Activated T-helper 1 cell treated with anti-CD3 and anti-CD28 coated beads, Interleukin-12 subunit alpha, Interleukin-12 subunit beta, Interleukin-2, Interleukin-4 antibody, amounts not matched to agents 30 ng/mL and 10 ng/mL and 1 ng/mL, durations not matched to agents 14 hours and 24 hours and 36 hours (primary cell): ENCODE results near the gene CDKN2A. TPM values are rescaled to one million over a fixed set of nuclear protein-coding genes. Genes with fewer than 3 reads are reported as not detected.

ENCODE experiments used
- DNase-seq: peaks from one replicate; pipeline ENCODE4 v3.0.0; 2021; ENCODE audit warnings: low spot score
- H3K27ac Mint-ChIP-seq: one replicate; pipeline ENCODE4 v1.8.0; 2021; ENCODE audit warnings: mild to moderate bottlenecking, mixed read lengths
- H3K27me3 Mint-ChIP-seq: one replicate; pipeline ENCODE4 v1.8.0; 2022; ENCODE audit warnings: mild to moderate bottlenecking, moderate library complexity, mixed read lengths; ENCODE audit not compliant: insufficient read depth
- H3K36me3 Mint-ChIP-seq: one replicate; pipeline ENCODE4 v1.8.0; 2021; ENCODE audit warnings: low read depth, mixed read lengths
- H3K4me1 Mint-ChIP-seq: one replicate; pipeline ENCODE4 v1.8.0; 2021; ENCODE audit warnings: low read depth, mixed read lengths
- H3K4me3 Mint-ChIP-seq: one replicate; pipeline ENCODE4 v1.8.0; 2021; ENCODE audit warnings: mild to moderate bottlenecking, moderate library complexity, mixed read lengths
- H3K9me3 Mint-ChIP-seq: one replicate; pipeline ENCODE4 v1.8.0; 2021; ENCODE audit warnings: mixed read lengths
- intact Hi-C: fragments of 100-400 bp; cut with micrococcal nuclease; formaldehyde crosslinking; loops from one replicate; pipeline ENCODE4 v1.15.1; 2024
- total RNA-seq: library from RNA; stranded (reverse); gene quantifications from 2 replicates; pipeline ENCODE4 v1.2.3, GENCODE V29; 2022

Gene CDKN2A
- total RNA-seq: 5.0 and 5.4 TPM in 2 replicates

- Mint-ChIP-seq H3K9me3 (peaks cover 7% of the 10 kb centered on the region), H3K4me3 (peak within 1 kb of the TSS; percentile 94), H3K27ac (peak within 1 kb of the TSS; percentile 97), H3K4me1 (peaks cover 53% of the 10 kb centered on the region), H3K27me3 (peaks cover 48% of the 10 kb centered on the region), H3K36me3 (peaks cover 31% of the 10 kb centered on the region)
- intact Hi-C loops: loop anchor here (1.0 kb wide), 1 partner anchor 14 kb away; no protein-coding TSS in a partner anchor
- DNase-seq: peak; percentile 53
These were observed at the start of gene CDKN2A for GRCh38 chr9:21993893-21994555. Gene CDKN2A, minus strand, starts transcription at chr9:21994392.

DNA sequence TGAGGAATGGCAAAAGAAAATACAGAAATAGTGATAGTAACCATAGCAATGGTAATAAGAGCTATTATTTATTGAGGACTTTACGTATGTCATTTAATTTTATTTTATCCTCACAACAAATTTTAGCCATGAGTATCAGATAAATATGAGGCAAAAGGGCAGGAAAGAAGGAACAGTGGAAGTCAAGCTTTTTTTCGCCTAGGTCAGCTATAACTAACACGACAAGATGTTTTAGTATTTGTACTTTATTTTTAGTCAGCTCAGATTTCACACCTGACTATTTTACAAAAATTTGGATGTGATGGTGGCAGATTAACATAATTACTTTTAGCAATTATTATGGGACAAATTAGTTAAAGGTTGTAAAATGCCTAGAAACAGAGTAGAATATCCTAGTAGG lies 49.7 kb upstream of the CDKN2A start:
- peaks cover 4% of the 10 kb centered on the region for H3K36me3 Mint-ChIP-seq
- H3K9me3 Mint-ChIP-seq: no peaks in the 10 kb centered on the region
- intact Hi-C loops: loop anchor here (5.0 kb wide), 1 partner anchor 33 kb away; no protein-coding TSS in a partner anchor
- peaks cover 36% of the 10 kb centered on the region for H3K4me1 Mint-ChIP-seq
- H3K27me3 Mint-ChIP-seq: peaks cover 56% of the 10 kb centered on the region
- H3K4me3 Mint-ChIP-seq: no peak overlapping the region
- DNase-seq: no peak
- H3K27ac Mint-ChIP-seq: no peak overlapping the region

DNA sequence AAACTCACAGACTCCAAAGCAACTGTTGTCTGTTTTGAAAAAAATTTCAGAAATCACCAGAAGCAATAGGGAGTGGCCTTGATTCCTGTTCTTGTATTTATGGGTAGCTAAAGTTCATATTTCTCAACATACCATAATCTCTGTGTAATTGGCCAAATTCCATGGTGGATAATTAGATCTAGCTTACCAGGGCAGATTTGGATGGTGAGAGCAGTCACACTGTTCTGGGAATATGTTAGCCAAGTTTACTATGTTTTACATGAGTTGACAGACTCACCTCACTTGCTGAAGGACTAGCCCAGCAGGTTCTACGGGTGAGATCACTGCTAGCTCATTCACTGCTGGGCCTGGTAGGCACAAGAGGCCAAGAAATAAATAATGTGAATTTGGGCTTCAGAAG lies 47.6 kb upstream of the CDKN2A start:
- Mint-ChIP-seq H3K27me3 (peaks cover 46% of the 10 kb centered on the region), H3K4me3 (no peak overlapping the region), H3K4me1 (peaks cover 47% of the 10 kb centered on the region), H3K27ac (no peak overlapping the region), H3K9me3 (no peaks in the 10 kb centered on the region), H3K36me3 (peaks cover 1% of the 10 kb centered on the region)
- intact Hi-C loops: loop anchor here (1.0 to 5.0 kb wide), 5 partner anchors 11 to 199 kb away; partner anchors contain the start of gene CDKN2B
- DNase-seq: no peak

DNA sequence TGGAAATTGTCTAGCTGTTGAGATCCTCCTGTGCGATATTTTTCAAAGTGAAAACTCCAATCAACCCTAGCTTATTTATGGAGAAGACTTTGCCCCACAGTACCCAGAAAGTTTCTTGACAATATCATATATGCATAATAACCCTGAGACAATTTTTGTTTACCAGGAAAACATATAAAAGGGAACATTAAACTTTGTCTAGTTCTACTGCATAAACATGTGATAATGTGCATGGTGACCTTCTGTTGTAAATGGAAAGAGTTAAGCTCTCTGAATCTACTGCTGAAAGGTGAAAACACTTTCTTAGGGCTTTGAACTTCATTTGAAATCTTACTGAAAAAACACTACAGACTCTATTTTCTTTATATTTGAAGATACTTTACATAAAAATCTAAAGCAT lies 47.2 kb upstream of the CDKN2A start:
- H3K36me3 Mint-ChIP-seq: peaks cover 1% of the 10 kb centered on the region
- intact Hi-C loops: loop anchor here (1.0 to 5.0 kb wide), 5 partner anchors 11 to 199 kb away; partner anchors contain the start of gene CDKN2B
- peaks cover 43% of the 10 kb centered on the region for H3K27me3 Mint-ChIP-seq
- H3K4me1 Mint-ChIP-seq: peaks cover 44% of the 10 kb centered on the region
- DNase-seq: no peak
- H3K9me3 Mint-ChIP-seq: no peaks in the 10 kb centered on the region
- H3K27ac Mint-ChIP-seq: no peak overlapping the region
- H3K4me3 Mint-ChIP-seq: no peak overlapping the region

GRCh38 chr9:22040760-22041159 lies 46.6 kb upstream of the CDKN2A start:
- peaks cover 41% of the 10 kb centered on the region for H3K27me3 Mint-ChIP-seq
- intact Hi-C loops: loop anchor here (1.0 to 5.0 kb wide), 5 partner anchors 12 to 200 kb away; partner anchors contain the start of gene CDKN2B
- no peak overlapping the region for H3K4me3 Mint-ChIP-seq
- H3K9me3 Mint-ChIP-seq: no peaks in the 10 kb centered on the region
- DNase-seq: no peak
- H3K27ac Mint-ChIP-seq: peak overlapping the region; percentile 9
- H3K36me3 Mint-ChIP-seq: peaks cover 1% of the 10 kb centered on the region
- peaks cover 48% of the 10 kb centered on the region for H3K4me1 Mint-ChIP-seq

- intact Hi-C loops: loop anchor here (2.0 to 10.0 kb wide), 2 partner anchors 80 to 354 kb away; no protein-coding TSS in a partner anchor
- Mint-ChIP-seq H3K36me3 (peaks cover 1% of the 10 kb centered on the region), H3K27me3 (peaks cover 34% of the 10 kb centered on the region), H3K27ac (no peak overlapping the region), H3K4me1 (peaks cover 41% of the 10 kb centered on the region), H3K4me3 (no peak overlapping the region), H3K9me3 (no peaks in the 10 kb centered on the region)
- DNase-seq: no peak
These were observed 45.1 kb upstream of the CDKN2A start for GRCh38 chr9:22039258-22039657.

GRCh38 chr9:22037954-22038690 lies 43.9 kb upstream of the CDKN2A start:
- no peak overlapping the region for H3K4me3 Mint-ChIP-seq
- peaks cover 1% of the 10 kb centered on the region for H3K36me3 Mint-ChIP-seq
- peaks cover 41% of the 10 kb centered on the region for H3K4me1 Mint-ChIP-seq
- H3K9me3 Mint-ChIP-seq: no peaks in the 10 kb centered on the region
- no peak for DNase-seq
- peaks cover 30% of the 10 kb centered on the region for H3K27me3 Mint-ChIP-seq
- intact Hi-C loops: loop anchor here (1.0 to 10.0 kb wide), 4 partner anchors 81 to 414 kb away; no protein-coding TSS in a partner anchor
- H3K27ac Mint-ChIP-seq: no peak overlapping the region

- H3K9me3 Mint-ChIP-seq: no peaks in the 10 kb centered on the region
- H3K4me1 Mint-ChIP-seq: peaks cover 41% of the 10 kb centered on the region
- no peak for DNase-seq
- H3K27me3 Mint-ChIP-seq: peaks cover 30% of the 10 kb centered on the region
- H3K27ac Mint-ChIP-seq: no peak overlapping the region
- intact Hi-C loops: loop anchor here (10.0 kb wide), 1 partner anchor 352 kb away; no protein-coding TSS in a partner anchor
- peaks cover 3% of the 10 kb centered on the region for H3K36me3 Mint-ChIP-seq
- H3K4me3 Mint-ChIP-seq: no peak overlapping the region
These were observed 42.9 kb upstream of the CDKN2A start for GRCh38 chr9:22036866-22037626.

GRCh38 chr9:22035591-22036011 lies 41.4 kb upstream of the CDKN2A start:
- Mint-ChIP-seq H3K27me3 (peaks cover 29% of the 10 kb centered on the region), H3K27ac (no peak overlapping the region), H3K9me3 (no peaks in the 10 kb centered on the region), H3K4me1 (peaks cover 29% of the 10 kb centered on the region), H3K4me3 (no peak overlapping the region), H3K36me3 (peaks cover 2% of the 10 kb centered on the region)
- DNase-seq: no peak
- intact Hi-C loops: loop anchor here (2.0 to 10.0 kb wide), 2 partner anchors 17 to 351 kb away; no protein-coding TSS in a partner anchor

GRCh38 chr9:22033012-22033630 lies 38.9 kb upstream of the CDKN2A start:
- Mint-ChIP-seq H3K9me3 (no peaks in the 10 kb centered on the region), H3K4me3 (no peak overlapping the region), H3K36me3 (peaks cover 2% of the 10 kb centered on the region), H3K4me1 (peaks cover 30% of the 10 kb centered on the region), H3K27me3 (peaks cover 25% of the 10 kb centered on the region), H3K27ac (no peak overlapping the region)
- no peak for DNase-seq
- intact Hi-C loops: loop anchor here (10.0 kb wide), 1 partner anchor 348 kb away; no protein-coding TSS in a partner anchor

- H3K9me3 Mint-ChIP-seq: no peaks in the 10 kb centered on the region
- H3K27me3 Mint-ChIP-seq: peaks cover 25% of the 10 kb centered on the region
- peaks cover 2% of the 10 kb centered on the region for H3K36me3 Mint-ChIP-seq
- H3K27ac Mint-ChIP-seq: no peak overlapping the region
- H3K4me3 Mint-ChIP-seq: no peak overlapping the region
- intact Hi-C loops: loop anchor here (10.0 kb wide), 1 partner anchor 347 kb away; no protein-coding TSS in a partner anchor
- no peak for DNase-seq
- H3K4me1 Mint-ChIP-seq: peaks cover 19% of the 10 kb centered on the region
These were observed 37.6 kb upstream of the CDKN2A start for GRCh38 chr9:22031655-22032411.
